OCI-LY7 (cell line): ENCODE results near the gene CDK7.

Source experiments
- EZH2phosphoT487 ChIP-seq: fragments of 200-600 bp; sonication (generic); IDR thresholded peaks from 2 replicates; pipeline ENCODE4 v1.6.1; 2018; ENCODE audit warnings: low read depth, borderline replicate concordance, mild to moderate bottlenecking, mixed run types, antibody characterized with exemption, low read length, moderate library complexity, mixed read lengths
- TF ChIP-seq, protein P1 (sequence below): fragments of 200-600 bp; sonication (generic); conservative IDR thresholded peaks from 2 replicates; pipeline ENCODE4 v1.5.1; 2014; ENCODE audit warnings: mild to moderate bottlenecking, antibody characterized with exemption, low read length, moderate library complexity, mixed read lengths

DNA sequence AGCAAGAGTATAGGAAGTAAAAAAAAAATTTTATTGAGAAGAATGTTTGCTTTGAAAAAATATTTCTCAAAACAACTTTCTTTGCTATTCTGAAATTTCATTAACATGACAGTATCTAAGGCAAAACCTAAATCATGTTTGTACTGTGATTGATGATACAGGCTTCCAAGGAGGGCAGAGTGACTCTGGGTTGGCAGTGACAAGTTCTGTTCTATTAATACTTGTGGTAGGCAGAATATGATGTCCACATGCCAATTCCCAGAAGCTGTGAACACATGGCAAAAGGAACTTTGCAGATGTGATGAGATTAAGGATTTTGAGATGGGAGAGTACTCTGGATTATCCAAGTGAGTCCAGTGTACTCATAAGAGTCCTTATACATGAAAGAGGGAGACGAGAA lies 81.3 kb downstream of the CDK7 start:
- TF ChIP-seq, protein P1, sequence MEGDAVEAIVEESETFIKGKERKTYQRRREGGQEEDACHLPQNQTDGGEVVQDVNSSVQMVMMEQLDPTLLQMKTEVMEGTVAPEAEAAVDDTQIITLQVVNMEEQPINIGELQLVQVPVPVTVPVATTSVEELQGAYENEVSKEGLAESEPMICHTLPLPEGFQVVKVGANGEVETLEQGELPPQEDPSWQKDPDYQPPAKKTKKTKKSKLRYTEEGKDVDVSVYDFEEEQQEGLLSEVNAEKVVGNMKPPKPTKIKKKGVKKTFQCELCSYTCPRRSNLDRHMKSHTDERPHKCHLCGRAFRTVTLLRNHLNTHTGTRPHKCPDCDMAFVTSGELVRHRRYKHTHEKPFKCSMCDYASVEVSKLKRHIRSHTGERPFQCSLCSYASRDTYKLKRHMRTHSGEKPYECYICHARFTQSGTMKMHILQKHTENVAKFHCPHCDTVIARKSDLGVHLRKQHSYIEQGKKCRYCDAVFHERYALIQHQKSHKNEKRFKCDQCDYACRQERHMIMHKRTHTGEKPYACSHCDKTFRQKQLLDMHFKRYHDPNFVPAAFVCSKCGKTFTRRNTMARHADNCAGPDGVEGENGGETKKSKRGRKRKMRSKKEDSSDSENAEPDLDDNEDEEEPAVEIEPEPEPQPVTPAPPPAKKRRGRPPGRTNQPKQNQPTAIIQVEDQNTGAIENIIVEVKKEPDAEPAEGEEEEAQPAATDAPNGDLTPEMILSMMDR, result no peak
- no peak for TF ChIP-seq EZH2phosphoT487
